Natural killer cell treated with Interleukin-12 subunit alpha and Interleukin-12 subunit beta and Interleukin-15 and Interleukin-18, amount 100 ng/mL, for 72 hours (primary cell): ENCODE results near the gene PNPLA5. TPM values are rescaled to one million over a fixed set of nuclear protein-coding genes. Genes with fewer than 3 reads are reported as not detected.

Experiments used
- ATAC-seq, 2 donors: fragments of 150-1000 bp; cut with Tn5 transposase in 1 of 2; sonication (Bioruptor Pico), chemical (Tn5 transposase) in 1 of 2; 2 replicates each; pipeline ENCODE4 v1.10.0; 2021
- DNase-seq: peaks from one replicate; pipeline ENCODE4 v3.0.0; 2022; ENCODE audit warnings: low spot score
- H3K27ac Mint-ChIP-seq, 2 donors: 1 replicate in 1 of 2; 2 replicates in 1 of 2; pipeline ENCODE4 v1.8.0; 2022; ENCODE audit warnings: mixed read lengths in 2 of 2, mild to moderate bottlenecking in 1 of 2, moderate library complexity in 1 of 2
- H3K27me3 Mint-ChIP-seq, 2 donors: 1 replicate in 1 of 2; 2 replicates in 1 of 2; pipeline ENCODE4 v1.8.0; 2022; ENCODE audit warnings: mixed read lengths in 2 of 2
- H3K36me3 Mint-ChIP-seq: one replicate; pipeline ENCODE4 v1.8.0; 2022; ENCODE audit warnings: mixed read lengths
- H3K4me1 Mint-ChIP-seq, 2 donors: 1 replicate in 1 of 2; 2 replicates in 1 of 2; pipeline ENCODE4 v1.8.0; 2022; ENCODE audit warnings: low read depth in 2 of 2, mixed read lengths in 2 of 2, mild to moderate bottlenecking in 1 of 2
- H3K4me3 Mint-ChIP-seq: one replicate; pipeline ENCODE4 v1.8.0; 2022; ENCODE audit warnings: mixed read lengths
- H3K9me3 Mint-ChIP-seq: 2 replicates; pipeline ENCODE4 v1.8.0; 2022; ENCODE audit warnings: mixed read lengths
- total RNA-seq, 2 donors: library from RNA; stranded (reverse); gene quantifications; one replicate each; pipeline ENCODE4 v1.2.3, GENCODE V29; 2022

Gene PNPLA5
- total RNA-seq, 2 donors from 2014 or later, result not detected

GRCh38 chr22:43892183-43892894 is 526 bp upstream of the PNPLA5 start:
- Mint-ChIP-seq H3K4me3 (no peak overlapping the region), H3K36me3 (no peaks in the 10 kb centered on the region), H3K27ac (no peak overlapping the region), H3K4me1 (no peaks in the 10 kb centered on the region), H3K9me3 (no peaks in the 10 kb centered on the region), H3K27me3 (peaks cover 19 to 28% of the 10 kb centered on the region in 2 donors)
- DNase-seq, result no peak
- ATAC-seq, result no peak

GRCh38 chr22:43890901-43891331 is 897 bp downstream of the PNPLA5 start:
- H3K36me3 Mint-ChIP-seq, result no peaks in the 10 kb centered on the region
- H3K27me3 Mint-ChIP-seq, result peaks cover 19 to 37% of the 10 kb centered on the region in 2 donors
- DNase-seq (no peak), ATAC-seq (no peak)
- no peak overlapping the region for H3K4me3 Mint-ChIP-seq
- no peak overlapping the region for H3K27ac Mint-ChIP-seq
- H3K9me3 Mint-ChIP-seq, result no peaks in the 10 kb centered on the region
- H3K4me1 Mint-ChIP-seq, result no peaks in the 10 kb centered on the region

GRCh38 chr22:43889860-43890253 is 2.0 kb downstream of the PNPLA5 start:
- H3K4me3 Mint-ChIP-seq, result no peak overlapping the region
- peaks cover 24 to 37% of the 10 kb centered on the region in 2 donors for H3K27me3 Mint-ChIP-seq
- H3K27ac Mint-ChIP-seq, result no peak overlapping the region
- H3K9me3 Mint-ChIP-seq, result no peaks in the 10 kb centered on the region
- H3K36me3 Mint-ChIP-seq, result no peaks in the 10 kb centered on the region
- peaks cover under 1 to 8% of the 10 kb centered on the region in 2 donors for H3K4me1 Mint-ChIP-seq
- ATAC-seq, result no peak
- no peak for DNase-seq

- DNase-seq (no peak), ATAC-seq (no peak)
- Mint-ChIP-seq H3K36me3 (no peaks in the 10 kb centered on the region), H3K27ac (no peak overlapping the region), H3K9me3 (no peaks in the 10 kb centered on the region), H3K4me1 (peaks cover 6 to 12% of the 10 kb centered on the region in 2 donors), H3K27me3 (peaks cover 24 to 37% of the 10 kb centered on the region in 2 donors), H3K4me3 (no peak overlapping the region)
Observed at GRCh38 chr22:43889201-43889859, 2.5 kb downstream of the PNPLA5 start.

GRCh38 chr22:43888740-43889139 is 3.1 kb downstream of the PNPLA5 start:
- ATAC-seq, result no peak
- DNase-seq, result no peak
- H3K27me3 Mint-ChIP-seq, result peaks cover 21 to 34% of the 10 kb centered on the region in 2 donors
- H3K4me3 Mint-ChIP-seq, result no peak overlapping the region
- peaks cover 9 to 13% of the 10 kb centered on the region in 2 donors for H3K4me1 Mint-ChIP-seq
- H3K36me3 Mint-ChIP-seq, result no peaks in the 10 kb centered on the region
- H3K27ac Mint-ChIP-seq, result no peak overlapping the region
- H3K9me3 Mint-ChIP-seq, result no peaks in the 10 kb centered on the region

GRCh38 chr22:43887391-43887790 is 4.4 kb downstream of the PNPLA5 start:
- Mint-ChIP-seq H3K4me1 (peaks cover 15 to 25% of the 10 kb centered on the region in 2 donors), H3K4me3 (no peak overlapping the region), H3K9me3 (no peaks in the 10 kb centered on the region), H3K36me3 (no peaks in the 10 kb centered on the region), H3K27ac (no peak overlapping the region), H3K27me3 (peaks cover 23 to 35% of the 10 kb centered on the region in 2 donors)
- DNase-seq (no peak), ATAC-seq (no peak)

GRCh38 chr22:43886231-43886630 is 5.6 kb downstream of the PNPLA5 start:
- H3K27ac Mint-ChIP-seq, result no peak overlapping the region
- no peak for ATAC-seq
- no peaks in the 10 kb centered on the region for H3K36me3 Mint-ChIP-seq
- peaks cover 20 to 35% of the 10 kb centered on the region in 2 donors for H3K27me3 Mint-ChIP-seq
- H3K4me3 Mint-ChIP-seq, result no peak overlapping the region
- H3K9me3 Mint-ChIP-seq, result no peaks in the 10 kb centered on the region
- no peak for DNase-seq
- peaks cover 15 to 25% of the 10 kb centered on the region in 2 donors for H3K4me1 Mint-ChIP-seq

GRCh38 chr22:43885786-43886185 is 6.0 kb downstream of the PNPLA5 start:
- Mint-ChIP-seq H3K4me1 (peaks cover 15 to 25% of the 10 kb centered on the region in 2 donors), H3K27ac (no peak overlapping the region), H3K4me3 (no peak overlapping the region), H3K9me3 (no peaks in the 10 kb centered on the region), H3K27me3 (peaks cover 20 to 35% of the 10 kb centered on the region in 2 donors), H3K36me3 (no peaks in the 10 kb centered on the region)
- ATAC-seq, result no peak
- no peak for DNase-seq

GRCh38 chr22:43885319-43885671 is 6.5 kb downstream of the PNPLA5 start:
- no peak overlapping the region for H3K4me3 Mint-ChIP-seq
- ATAC-seq, result no peak
- H3K4me1 Mint-ChIP-seq, result peaks cover 15 to 25% of the 10 kb centered on the region in 2 donors
- no peaks in the 10 kb centered on the region for H3K36me3 Mint-ChIP-seq
- no peak for DNase-seq
- no peak overlapping the region for H3K27ac Mint-ChIP-seq
- H3K27me3 Mint-ChIP-seq, result peaks cover 20 to 35% of the 10 kb centered on the region in 2 donors
- no peaks in the 10 kb centered on the region for H3K9me3 Mint-ChIP-seq

- no peaks in the 10 kb centered on the region for H3K9me3 Mint-ChIP-seq
- peak overlapping the region; percentile 57 for H3K4me3 Mint-ChIP-seq
- ATAC-seq (peak; percentile 54 to 74), DNase-seq (no peak)
- no peak overlapping the region for H3K27ac Mint-ChIP-seq
- H3K4me1 Mint-ChIP-seq, result peaks cover 15 to 25% of the 10 kb centered on the region in 2 donors
- H3K27me3 Mint-ChIP-seq, result peaks cover 20 to 35% of the 10 kb centered on the region in 2 donors
- H3K36me3 Mint-ChIP-seq, result no peaks in the 10 kb centered on the region
Observed at GRCh38 chr22:43884600-43885318, 7.1 kb downstream of the PNPLA5 start.

- Mint-ChIP-seq H3K4me3 (no peak overlapping the region), H3K36me3 (no peaks in the 10 kb centered on the region), H3K27me3 (peaks cover 16 to 36% of the 10 kb centered on the region in 2 donors), H3K4me1 (peaks cover 15 to 25% of the 10 kb centered on the region in 2 donors), H3K27ac (no peak overlapping the region), H3K9me3 (no peaks in the 10 kb centered on the region)
- ATAC-seq, result no peak
- DNase-seq, result no peak
Observed at GRCh38 chr22:43883719-43884415, 7.9 kb downstream of the PNPLA5 start.

GRCh38 chr22:43883012-43883661 is 8.7 kb downstream of the PNPLA5 start:
- no peak overlapping the region for H3K4me3 Mint-ChIP-seq
- no peaks in the 10 kb centered on the region for H3K36me3 Mint-ChIP-seq
- peaks cover 12 to 29% of the 10 kb centered on the region in 2 donors for H3K27me3 Mint-ChIP-seq
- H3K4me1 Mint-ChIP-seq, result peaks cover 15 to 25% of the 10 kb centered on the region in 2 donors
- no peak overlapping the region for H3K27ac Mint-ChIP-seq
- H3K9me3 Mint-ChIP-seq, result no peaks in the 10 kb centered on the region
- no peak for DNase-seq
- no peak for ATAC-seq

- H3K9me3 Mint-ChIP-seq, result no peaks in the 10 kb centered on the region
- no peaks in the 10 kb centered on the region for H3K36me3 Mint-ChIP-seq
- peaks cover 10 to 23% of the 10 kb centered on the region in 2 donors for H3K27me3 Mint-ChIP-seq
- DNase-seq (no peak), ATAC-seq (no peak)
- peaks cover 15 to 25% of the 10 kb centered on the region in 2 donors for H3K4me1 Mint-ChIP-seq
- no peak overlapping the region for H3K4me3 Mint-ChIP-seq
- no peak overlapping the region for H3K27ac Mint-ChIP-seq
Observed at GRCh38 chr22:43882122-43882767, 9.6 kb downstream of the PNPLA5 start.
